Muscle layer of colon (tissue), 2 donors: ENCODE data around the gene CYFIP1.

Source experiments
- H3K27ac ChIP-seq: one replicate; pipeline ENCODE4 v1.7.0; 2013; ENCODE audit warnings: low read depth, mild to moderate bottlenecking, low read length, moderate library complexity
- H3K27me3 ChIP-seq, 2 donors: one replicate each; pipeline ENCODE4 v1.7.0; 2013; ENCODE audit warnings: low read length in 2 of 2, mild to moderate bottlenecking in 2 of 2; ENCODE audit not compliant: insufficient read depth in 2 of 2, control insufficient read depth in 1 of 2
- H3K36me3 ChIP-seq: one replicate; pipeline ENCODE4 v1.7.0; 2013; ENCODE audit warnings: mild to moderate bottlenecking, low read length; ENCODE audit not compliant: insufficient read depth
- H3K4me1 ChIP-seq: one replicate; pipeline ENCODE4 v1.7.0; 2013; ENCODE audit warnings: mild to moderate bottlenecking, low read length; ENCODE audit not compliant: insufficient read depth
- H3K4me3 ChIP-seq, 2 donors: one replicate each; pipeline ENCODE4 v1.7.0; 2013; ENCODE audit warnings: low read length in 2 of 2, low read depth in 1 of 2, mild to moderate bottlenecking in 1 of 2, moderate library complexity in 1 of 2
- H3K9ac ChIP-seq: one replicate; pipeline ENCODE4 v1.7.0; 2013; ENCODE audit warnings: low read length
- H3K9me3 ChIP-seq: one replicate; pipeline ENCODE4 v1.7.0; 2013; ENCODE audit warnings: mild to moderate bottlenecking, low read length
- donor health status: abdominal sarcoma.
- donor health status: Adenocarcinoma of cecum.

CYFIP1 gene

DNA sequence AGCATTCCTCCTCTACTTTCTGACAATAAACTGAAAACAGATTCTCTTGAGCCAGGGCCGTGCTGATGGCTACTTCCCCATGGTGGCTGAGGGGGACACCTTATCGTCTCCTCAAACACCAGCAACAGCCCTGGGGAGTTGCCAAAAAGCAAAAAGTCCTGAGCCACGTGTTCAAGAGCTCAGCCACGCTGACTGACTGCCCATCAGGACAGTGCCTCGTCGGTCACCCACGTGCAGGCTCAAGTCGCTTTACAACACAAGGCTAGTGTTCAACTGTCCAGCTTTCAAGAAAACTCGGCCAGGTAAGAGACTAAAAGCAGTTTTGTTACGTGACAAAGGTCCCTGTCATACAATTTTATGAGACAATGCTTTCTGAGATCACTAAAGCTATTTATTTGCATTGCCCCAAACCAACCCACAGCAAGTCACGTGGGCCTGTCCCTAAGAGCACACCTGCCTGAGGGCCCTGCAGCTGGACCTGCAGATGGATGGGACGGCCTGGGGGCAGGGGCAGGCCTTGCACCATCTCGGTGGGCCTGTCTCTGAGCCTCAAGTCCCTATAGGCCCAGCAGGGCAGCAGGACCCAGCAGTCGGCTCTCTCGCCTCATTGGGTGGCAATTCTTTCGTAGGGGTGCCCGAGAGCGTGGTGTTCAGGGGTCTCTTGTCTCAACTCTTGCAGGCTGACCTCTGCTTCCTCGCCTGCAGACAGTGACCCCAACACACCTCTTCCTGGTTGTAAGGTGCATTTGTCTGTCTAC lies 99.0 kb downstream of the CYFIP1 start:
- Histone ChIP-seq H3K4me3 (no peak overlapping the region), H3K27ac (no peak overlapping the region), H3K4me1 (no peaks in the 10 kb centered on the region), H3K36me3 (peaks cover 38% of the 10 kb centered on the region), H3K9me3 (no peaks in the 10 kb centered on the region), H3K9ac (no peak overlapping the region), H3K27me3 (no peaks in the 10 kb centered on the region)

DNA sequence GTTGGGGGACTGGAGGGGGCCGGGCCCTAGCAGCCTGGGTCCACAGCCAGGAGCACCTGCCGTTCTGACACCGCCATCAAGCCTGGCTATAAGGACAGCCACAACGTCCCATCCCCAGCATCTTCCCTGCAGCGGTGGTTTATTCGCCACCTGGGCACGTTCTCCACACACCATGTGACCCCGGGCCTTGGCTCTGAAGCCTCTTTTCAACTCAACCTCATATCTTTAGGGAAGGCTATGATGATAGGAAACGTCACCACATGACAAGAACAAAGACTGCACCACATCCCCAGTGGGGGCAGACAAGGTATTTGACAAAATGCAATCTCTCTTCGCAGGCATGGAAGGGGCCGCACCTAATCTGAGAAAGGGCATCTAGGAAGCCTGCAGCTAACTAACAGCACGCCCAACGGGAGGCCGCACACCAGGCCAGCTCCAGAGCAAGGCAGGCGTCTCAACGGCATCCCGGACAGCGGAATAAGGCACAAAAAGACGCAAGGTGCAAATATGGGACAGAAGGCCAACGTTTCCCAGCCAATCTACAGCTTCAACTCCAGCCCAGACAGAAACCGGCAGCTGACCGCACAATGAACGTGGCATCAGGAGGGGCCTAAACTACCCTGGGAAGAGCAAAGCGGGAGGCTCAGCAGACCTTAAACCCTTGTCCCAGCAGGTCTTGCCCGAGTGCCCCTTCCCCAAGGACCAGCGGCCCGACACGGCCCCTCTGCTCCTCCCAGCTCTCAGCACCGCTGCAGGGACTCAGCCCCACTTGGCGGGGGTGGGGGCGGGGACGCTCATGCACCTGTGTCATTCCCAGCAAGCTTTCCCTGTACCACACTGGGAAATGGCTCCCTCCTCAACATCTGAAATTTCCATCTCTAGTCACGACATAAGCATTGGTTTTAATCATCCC lies 99.8 kb downstream of the CYFIP1 start:
- Histone ChIP-seq H3K9ac (no peak overlapping the region), H3K4me1 (no peaks in the 10 kb centered on the region), H3K36me3 (peaks cover 38% of the 10 kb centered on the region), H3K27ac (no peak overlapping the region), H3K27me3 (no peaks in the 10 kb centered on the region), H3K9me3 (no peaks in the 10 kb centered on the region), H3K4me3 (no peak overlapping the region)

- Histone ChIP-seq H3K4me3 (no peak overlapping the region), H3K9me3 (no peaks in the 10 kb centered on the region), H3K4me1 (no peaks in the 10 kb centered on the region), H3K27ac (no peak overlapping the region), H3K36me3 (peaks cover 51% of the 10 kb centered on the region), H3K9ac (no peak overlapping the region), H3K27me3 (no peaks in the 10 kb centered on the region)
These were observed 102.1 kb downstream of the CYFIP1 start for GRCh38 chr15:22878103-22878502.

DNA sequence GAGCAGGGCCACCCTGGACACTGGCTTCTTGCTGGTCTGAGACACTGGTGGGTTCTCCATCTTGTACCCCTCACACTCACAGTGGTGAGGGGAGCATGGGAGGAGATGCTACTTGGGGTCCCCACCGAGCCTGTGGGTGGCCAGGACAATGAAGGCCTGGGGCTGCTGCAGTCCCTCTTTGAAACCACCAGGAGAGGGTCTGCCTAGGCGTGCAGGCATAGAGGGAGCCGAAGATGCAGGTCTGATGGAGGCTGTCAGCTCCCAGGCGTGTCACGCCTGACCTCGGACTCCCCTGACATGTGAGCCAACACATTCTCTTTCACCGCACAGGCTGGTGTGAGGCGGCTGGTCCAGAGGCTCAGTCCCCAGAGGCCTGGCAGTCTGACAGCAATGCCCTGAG lies 102.6 kb downstream of the CYFIP1 start:
- H3K27ac ChIP-seq: no peak overlapping the region
- no peak overlapping the region for H3K9ac ChIP-seq
- H3K4me1 ChIP-seq: no peaks in the 10 kb centered on the region
- no peak overlapping the region for H3K4me3 ChIP-seq
- peaks cover 52% of the 10 kb centered on the region for H3K36me3 ChIP-seq
- no peaks in the 10 kb centered on the region for H3K9me3 ChIP-seq
- H3K27me3 ChIP-seq: no peaks in the 10 kb centered on the region

DNA sequence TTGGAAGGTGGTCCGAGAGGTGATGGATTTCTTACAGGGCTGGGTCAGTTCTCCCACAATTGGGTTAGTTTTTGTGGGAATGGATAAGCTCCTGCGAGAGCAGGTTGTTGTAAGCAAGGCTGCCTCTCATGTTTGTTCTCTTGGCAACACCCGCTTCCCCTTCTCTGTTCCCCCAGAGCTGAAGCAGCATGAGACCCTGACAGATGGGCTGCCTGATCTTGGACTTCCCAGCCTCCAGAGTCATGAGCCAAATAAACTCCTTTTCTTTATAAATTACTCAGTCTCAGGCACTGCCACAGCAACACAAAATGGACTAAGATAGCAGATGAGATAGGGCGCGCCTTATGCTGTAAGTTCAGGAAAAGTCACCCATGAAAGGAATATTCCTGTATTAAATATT lies 103.1 kb downstream of the CYFIP1 start:
- H3K9ac ChIP-seq: no peak overlapping the region
- H3K36me3 ChIP-seq: peaks cover 52% of the 10 kb centered on the region

DNA sequence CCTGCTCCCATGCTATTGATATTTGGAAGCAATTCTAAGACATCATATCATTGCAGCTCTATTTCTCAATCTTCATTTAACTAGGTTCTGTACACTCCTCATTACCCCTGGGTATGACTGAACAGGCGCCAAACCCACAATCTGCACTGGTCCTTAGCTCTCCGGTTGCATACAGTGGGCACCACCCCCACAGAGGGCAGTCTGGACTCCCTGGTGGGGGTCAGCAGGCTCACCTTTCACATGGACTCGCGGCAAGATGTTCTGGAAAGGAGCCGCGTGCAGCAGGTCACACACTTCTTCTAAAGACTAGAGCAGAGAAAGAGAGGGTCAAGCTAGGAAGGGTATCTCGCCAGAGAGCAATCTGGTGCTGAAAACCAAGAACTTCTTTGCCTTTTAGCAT lies 105.2 kb downstream of the CYFIP1 start:
- no peak overlapping the region for H3K27ac ChIP-seq
- no peaks in the 10 kb centered on the region for H3K4me1 ChIP-seq
- no peaks in the 10 kb centered on the region for H3K9me3 ChIP-seq
- H3K36me3 ChIP-seq: peaks cover 50% of the 10 kb centered on the region
- H3K9ac ChIP-seq: no peak overlapping the region
- no peak overlapping the region for H3K4me3 ChIP-seq
- H3K27me3 ChIP-seq: no peaks in the 10 kb centered on the region

More for the DNA sequence above, 103.1 kb downstream of the CYFIP1 start:
- no peak overlapping the region for H3K27ac ChIP-seq
- no peaks in the 10 kb centered on the region for H3K9me3 ChIP-seq
- H3K27me3 ChIP-seq: no peaks in the 10 kb centered on the region
- no peaks in the 10 kb centered on the region for H3K4me1 ChIP-seq
- no peak overlapping the region for H3K4me3 ChIP-seq

DNA sequence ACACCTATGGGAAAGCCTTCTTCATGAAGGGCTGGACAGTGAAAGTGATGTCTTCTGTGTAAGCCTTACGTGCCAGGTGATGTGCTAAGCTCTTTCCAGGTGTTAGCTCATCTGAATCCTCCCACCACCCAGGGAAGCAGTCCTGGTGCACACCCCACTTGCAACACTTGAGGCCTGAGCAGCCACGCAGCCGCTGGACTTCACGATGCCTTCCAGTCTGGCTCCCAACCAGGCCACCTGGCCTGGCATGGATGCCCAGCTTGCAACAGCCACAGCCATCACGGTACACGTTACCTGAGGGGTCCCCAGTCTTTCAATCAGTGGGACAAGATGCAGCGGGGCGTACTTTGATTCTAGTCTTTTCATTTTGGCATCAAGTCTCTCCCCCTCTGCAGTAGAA lies 105.9 kb downstream of the CYFIP1 start:
- no peak overlapping the region for H3K9ac ChIP-seq
- no peak overlapping the region for H3K27ac ChIP-seq
- no peaks in the 10 kb centered on the region for H3K9me3 ChIP-seq
- peaks cover 1% of the 10 kb centered on the region for H3K4me1 ChIP-seq
- no peak overlapping the region for H3K4me3 ChIP-seq
- H3K36me3 ChIP-seq: peaks cover 57% of the 10 kb centered on the region
- H3K27me3 ChIP-seq: no peaks in the 10 kb centered on the region

GRCh38 chr15:22873841-22874240 lies 106.3 kb downstream of the CYFIP1 start:
- Histone ChIP-seq H3K36me3 (peaks cover 61% of the 10 kb centered on the region), H3K9me3 (no peaks in the 10 kb centered on the region), H3K9ac (no peak overlapping the region), H3K27me3 (no peaks in the 10 kb centered on the region), H3K27ac (no peak overlapping the region), H3K4me1 (peaks cover 5% of the 10 kb centered on the region), H3K4me3 (no peak overlapping the region)

- no peak overlapping the region for H3K9ac ChIP-seq
- peaks cover 11% of the 10 kb centered on the region for H3K4me1 ChIP-seq
- no peak overlapping the region for H3K4me3 ChIP-seq
- H3K36me3 ChIP-seq: peaks cover 61% of the 10 kb centered on the region
- H3K9me3 ChIP-seq: no peaks in the 10 kb centered on the region
- no peak overlapping the region for H3K27ac ChIP-seq
- H3K27me3 ChIP-seq: no peaks in the 10 kb centered on the region
These were observed 107.0 kb downstream of the CYFIP1 start for GRCh38 chr15:22872936-22873701.

DNA sequence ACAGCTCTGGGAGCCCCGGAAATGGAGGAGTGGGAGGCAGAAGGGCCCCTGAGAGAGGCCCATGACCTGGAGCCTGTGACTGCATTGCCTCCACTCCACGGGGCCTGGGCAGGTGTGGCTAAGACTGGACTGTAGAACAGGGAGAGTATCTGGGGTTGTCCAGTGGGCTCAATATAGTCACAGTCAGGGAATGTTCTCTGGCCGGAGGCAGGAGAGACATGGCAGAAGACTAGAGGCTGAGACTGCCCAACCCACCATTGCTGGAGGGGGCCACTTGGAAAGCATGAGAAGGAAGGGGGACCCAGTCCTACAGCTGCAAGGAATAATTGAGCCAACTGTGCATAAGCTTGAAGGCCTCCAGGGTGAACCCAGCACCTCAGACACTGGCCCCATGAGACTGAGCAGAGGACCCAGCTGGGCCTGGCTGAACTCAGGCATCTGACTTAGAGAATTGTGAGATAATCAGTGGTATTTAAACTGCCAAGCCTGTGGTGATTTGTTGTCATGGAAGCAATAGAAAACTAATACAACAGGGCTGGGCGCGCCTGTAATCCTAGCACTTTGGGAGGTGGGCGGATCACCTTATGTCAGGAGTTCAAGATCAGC lies 108.6 kb downstream of the CYFIP1 start:
- peaks cover 58% of the 10 kb centered on the region for H3K36me3 ChIP-seq
- no peaks in the 10 kb centered on the region for H3K9me3 ChIP-seq
- no peak overlapping the region for H3K4me3 ChIP-seq
- peaks cover 11% of the 10 kb centered on the region for H3K4me1 ChIP-seq
- no peak overlapping the region for H3K27ac ChIP-seq
- no peaks in the 10 kb centered on the region for H3K27me3 ChIP-seq
- no peak overlapping the region for H3K9ac ChIP-seq

- Histone ChIP-seq H3K9ac (no peak overlapping the region), H3K4me1 (peaks cover 11% of the 10 kb centered on the region), H3K4me3 (no peak overlapping the region), H3K36me3 (peaks cover 62% of the 10 kb centered on the region), H3K27ac (no peak overlapping the region), H3K27me3 (no peaks in the 10 kb centered on the region), H3K9me3 (no peaks in the 10 kb centered on the region)
These were observed 109.3 kb downstream of the CYFIP1 start for GRCh38 chr15:22870865-22871264.
